Measurements from ENCODE around the gene KLHL24.
A peak's percentile ranks its signal among the peaks of the same experiment; 100 is the strongest.
"Not testable (repeated sequence)": the region's sequence is repeated elsewhere in the genome, so short reads cannot be mapped to it uniquely, and the experiment has no call there.

Gene KLHL24

DNA sequence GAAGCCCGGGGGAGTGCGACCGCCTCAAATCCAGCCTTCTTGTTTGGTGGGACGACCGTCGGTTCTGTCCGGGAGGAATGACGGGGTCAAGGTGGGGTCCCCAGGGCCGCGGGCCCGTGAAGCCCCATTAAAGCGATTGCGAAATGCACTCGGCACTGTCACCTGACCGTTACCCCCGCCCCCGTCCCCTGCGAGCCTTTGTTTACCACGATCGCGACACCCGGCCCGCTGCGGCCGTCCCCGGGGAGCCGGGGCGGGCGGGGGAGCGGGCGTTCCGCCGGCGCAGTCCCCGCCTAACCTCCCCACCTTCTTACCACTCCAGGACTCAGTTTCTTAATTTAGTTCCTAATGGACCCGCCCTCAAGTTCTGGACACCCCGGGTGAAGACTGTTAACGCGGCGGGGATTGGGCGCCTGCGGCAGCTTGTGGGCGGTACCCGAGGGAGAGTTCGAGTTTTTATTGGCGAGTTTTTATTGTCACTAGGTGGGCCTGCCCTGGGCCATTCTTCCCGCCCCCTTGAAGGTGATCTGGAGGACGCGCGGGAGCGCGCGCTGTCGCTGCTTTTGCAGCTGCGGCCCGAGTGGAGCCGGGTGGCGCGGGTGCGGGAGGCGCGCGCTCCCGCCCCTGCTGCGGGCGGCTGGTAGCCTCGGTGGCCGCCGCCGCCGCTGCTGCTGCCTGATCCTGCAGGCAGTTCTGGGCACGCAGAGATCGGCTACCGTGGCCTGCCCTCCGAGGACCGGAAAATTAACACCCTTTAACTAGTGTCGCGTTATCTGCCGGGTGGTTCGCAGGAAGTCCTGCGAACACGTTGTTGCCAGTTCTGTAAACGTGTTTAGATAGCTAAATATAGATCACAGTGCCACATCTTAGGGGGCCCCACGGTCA, 1.0 kb downstream of the KLHL24 start:
- DNase-seq, result peak; percentile 100

DNA sequence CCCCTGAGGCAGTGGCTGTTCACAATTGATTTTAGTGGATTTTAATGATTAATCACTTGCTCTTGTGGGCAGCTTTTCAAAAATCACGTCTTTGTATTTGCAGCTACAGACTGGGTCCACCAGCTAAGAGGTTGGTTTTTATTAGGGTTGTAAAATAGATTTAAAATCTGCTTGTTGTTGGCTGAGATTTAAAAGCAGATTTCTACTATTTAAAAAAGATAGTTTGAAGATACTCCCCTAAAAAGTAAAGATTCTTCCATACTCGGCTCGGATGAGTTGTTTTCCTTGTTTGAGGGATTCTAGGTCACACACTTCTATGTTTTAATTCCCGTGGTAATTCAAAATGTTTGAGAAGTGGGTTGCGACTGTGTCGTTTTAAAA, 1.7 kb downstream of the KLHL24 start:
- no peak for DNase-seq

DNA sequence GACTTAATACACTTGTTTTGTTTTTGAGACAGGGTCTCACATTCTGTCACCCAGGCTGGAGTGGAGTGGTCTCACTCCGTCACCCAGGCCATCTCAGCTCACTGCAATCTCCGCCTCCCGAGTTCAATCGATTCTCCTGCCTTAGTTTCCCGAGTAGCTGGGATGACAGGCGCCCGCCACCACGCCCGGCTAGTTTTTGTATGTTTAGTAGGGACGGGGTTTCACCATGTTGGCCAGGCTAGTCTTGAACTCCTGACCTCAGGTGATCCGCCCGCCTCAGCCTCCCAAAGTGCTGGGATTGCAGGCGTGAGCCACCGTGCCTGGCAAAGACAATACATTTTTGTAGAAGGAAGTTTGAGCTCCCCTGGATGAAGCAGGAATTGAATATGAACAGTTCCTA, 2.2 kb downstream of the KLHL24 start:
- not testable (repeated sequence) for DNase-seq

GRCh38 chr3:183638101-183638852, 2.9 kb downstream of the KLHL24 start:
- no peak for DNase-seq

DNA sequence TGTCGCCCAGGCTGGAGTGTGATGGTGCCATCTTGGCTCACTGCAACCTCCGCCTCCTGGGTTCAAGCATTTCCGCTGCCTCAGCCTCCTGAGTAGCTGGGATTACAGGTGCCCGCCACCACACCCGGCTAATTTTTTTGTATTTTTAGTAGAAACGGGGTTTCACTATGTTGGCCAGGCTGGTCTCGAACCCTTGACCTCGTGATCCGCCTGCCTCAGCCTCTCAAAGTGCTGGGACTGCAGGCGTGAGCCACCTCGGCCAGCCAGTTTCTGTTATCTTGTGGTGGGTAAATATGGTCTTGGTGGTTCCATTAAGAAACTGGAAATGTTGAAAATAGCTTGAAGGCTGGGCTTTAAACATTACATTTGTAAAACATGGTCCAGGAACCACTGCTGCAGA, 5.2 kb downstream of the KLHL24 start:
- not testable (repeated sequence) for DNase-seq

DNA sequence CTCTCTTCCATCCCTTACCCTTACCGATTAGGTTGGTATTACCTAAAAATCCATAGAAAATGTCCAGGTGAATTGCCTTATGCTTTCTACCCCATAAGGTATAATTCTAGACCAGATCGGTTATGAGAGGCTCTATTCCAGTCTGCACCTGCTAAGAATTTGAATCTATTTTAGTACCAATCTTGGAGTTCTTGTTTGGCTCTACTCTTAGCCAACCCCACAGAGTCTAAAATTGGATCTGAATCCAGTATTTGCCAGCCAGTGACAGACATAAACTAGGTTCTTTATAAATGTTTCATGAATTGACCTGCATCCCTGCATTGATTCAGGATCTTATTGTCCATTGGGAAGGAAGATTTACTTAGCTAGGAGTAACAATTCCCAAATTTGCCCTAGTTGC, 6.5 kb downstream of the KLHL24 start:
- no peak for DNase-seq

GRCh38 chr3:183644244-183644643, 8.8 kb downstream of the KLHL24 start:
- DNase-seq, result no peak

GRCh38 chr3:183645254-183645653, 9.8 kb downstream of the KLHL24 start:
- DNase-seq, result no peak

GRCh38 chr3:183650554-183650953, 15.1 kb downstream of the KLHL24 start:
- DNase-seq, result no peak

GRCh38 chr3:183653209-183654064, 18.0 kb downstream of the KLHL24 start:
- DNase-seq, result no peak

DNA sequence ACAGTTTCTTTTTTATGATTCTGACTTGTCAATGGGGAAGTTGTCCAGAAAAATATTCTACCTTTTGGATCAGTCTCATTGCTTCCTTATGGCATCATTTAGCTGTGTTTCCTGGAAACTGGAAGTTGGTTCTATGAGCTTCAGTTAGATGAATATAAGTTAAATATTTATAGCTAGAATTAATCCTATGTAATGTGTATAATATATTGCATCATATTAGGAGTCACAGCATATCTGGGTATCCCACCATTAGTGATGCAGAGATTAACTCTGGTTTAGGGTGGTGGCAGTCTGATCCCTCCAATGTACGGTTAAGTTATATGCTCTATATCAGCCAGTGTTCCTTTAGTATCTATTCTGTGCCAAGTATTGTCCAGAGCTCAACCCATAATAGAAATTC, 19.3 kb downstream of the KLHL24 start:
- DNase-seq, result no peak

DNA sequence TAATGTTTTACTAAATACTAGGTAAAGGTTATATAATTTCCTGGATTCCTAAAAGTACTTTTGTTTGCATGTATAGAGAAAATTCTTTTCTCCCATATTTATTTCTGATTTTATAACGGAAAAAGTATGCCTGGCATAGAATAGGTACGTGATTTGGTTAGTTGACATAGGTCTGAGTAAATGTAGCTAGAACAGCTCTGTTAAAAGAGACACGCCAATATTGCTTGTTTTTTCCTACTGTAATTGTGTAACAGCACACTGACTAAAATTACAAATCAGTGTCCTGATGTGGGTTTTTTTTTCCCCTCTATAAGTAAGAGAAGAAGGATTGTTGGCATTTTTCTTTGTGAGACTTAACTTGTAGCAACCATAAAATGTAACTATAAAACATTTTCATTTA, 26.7 kb downstream of the KLHL24 start:
- DNase-seq, result no peak

- no peak for DNase-seq
Measured at GRCh38 chr3:183664913-183665381, 29.5 kb downstream of the KLHL24 start.

GRCh38 chr3:183680061-183680460, 44.6 kb downstream of the KLHL24 start:
- DNase-seq, result no peak

DNA sequence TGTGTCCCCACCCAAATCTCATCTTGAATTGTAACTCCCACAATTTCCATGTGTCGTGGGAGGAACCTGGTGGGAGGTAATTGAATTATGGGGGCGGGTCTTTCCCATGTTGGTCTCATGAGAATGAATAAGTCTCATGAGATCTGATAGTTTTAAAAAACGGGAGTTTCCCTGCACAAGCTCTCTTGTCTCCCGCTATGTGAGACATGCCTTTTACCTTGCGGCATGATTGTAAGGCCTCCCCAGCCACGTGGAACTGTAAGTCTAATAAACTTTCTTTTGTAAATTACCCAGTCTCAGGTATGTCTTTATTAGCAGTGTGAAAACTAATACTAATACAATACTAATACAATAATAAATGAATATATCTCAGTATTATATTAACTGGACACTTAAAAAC, 52.3 kb downstream of the KLHL24 start:
- DNase-seq, result no peak

- DNase-seq, result no peak
Measured at GRCh38 chr3:183688874-183689273, 53.5 kb downstream of the KLHL24 start.

GRCh38 chr3:183689621-183690020, 54.2 kb downstream of the KLHL24 start:
- not testable (repeated sequence) for DNase-seq

GRCh38 chr3:183690402-183690995, 55.1 kb downstream of the KLHL24 start:
- DNase-seq, result no peak

DNA sequence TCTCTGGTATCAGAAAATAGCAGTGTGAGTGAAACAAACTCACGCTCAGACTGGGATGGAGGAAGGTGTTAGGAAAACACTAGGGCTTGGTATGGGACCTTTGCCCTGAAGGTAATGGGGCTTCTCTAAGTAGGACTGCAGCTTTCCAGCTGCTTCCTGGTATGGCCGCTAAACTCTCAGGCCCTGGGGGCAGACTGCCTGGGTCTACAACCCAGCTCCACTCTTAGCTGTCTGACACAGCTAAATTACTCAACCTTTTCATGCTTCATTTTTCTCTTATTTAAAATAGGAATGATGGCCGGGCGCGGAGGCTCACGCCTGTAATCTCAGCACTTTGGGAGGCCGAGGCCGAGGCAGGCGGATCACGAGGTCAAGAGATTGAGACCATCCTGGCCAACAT, 57.0 kb downstream of the KLHL24 start:
- no peak for DNase-seq

DNA sequence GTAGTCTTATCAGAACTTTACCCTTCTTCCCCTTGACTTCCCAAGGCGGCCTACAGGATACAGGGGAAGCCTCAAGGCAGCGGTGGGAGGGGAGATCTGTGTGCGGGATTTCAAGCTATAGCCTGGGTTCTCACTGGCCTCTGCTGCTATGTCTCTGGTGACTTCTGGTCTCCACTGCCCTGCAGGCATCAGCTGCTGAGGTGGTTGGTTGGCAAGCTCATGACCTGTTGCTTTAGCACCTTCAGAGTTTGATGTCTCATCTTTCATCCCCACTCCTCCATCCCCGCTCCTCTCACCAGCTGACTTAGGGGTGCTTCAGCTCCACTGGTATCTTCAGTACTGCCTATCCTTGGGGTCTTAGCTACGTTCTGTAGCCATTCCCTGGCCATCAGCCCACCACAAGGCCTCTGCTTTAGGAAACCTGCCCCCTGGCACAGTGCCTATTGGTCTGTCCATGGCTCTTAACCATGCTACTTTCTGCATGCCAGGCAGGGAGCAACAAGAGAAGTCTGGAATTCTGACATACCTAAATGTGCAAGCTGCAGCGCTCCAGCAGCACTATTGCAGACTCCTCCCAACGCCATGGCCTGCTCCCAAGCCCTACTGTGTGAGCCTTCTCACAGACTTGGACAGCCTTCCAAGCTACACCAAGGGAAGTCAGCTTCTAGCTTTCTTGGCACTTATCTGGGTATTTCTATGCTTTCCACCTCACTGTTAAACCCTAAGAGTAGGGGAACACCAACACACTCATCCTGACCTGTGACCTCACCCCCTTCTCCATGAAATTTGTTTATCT, 60.3 kb downstream of the KLHL24 start:
- no peak for DNase-seq

GRCh38 chr3:183697123-183697609, 61.7 kb downstream of the KLHL24 start:
- DNase-seq, result no peak
